ENCODE results near the gene UMODL1. TPM values are rescaled to one million over a fixed set of nuclear protein-coding genes. Genes with fewer than 3 reads are reported as not detected.

Gene UMODL1
- total RNA-seq, 2 experiments from 2014 or later = 7.4 to 12.3 TPM

DNA sequence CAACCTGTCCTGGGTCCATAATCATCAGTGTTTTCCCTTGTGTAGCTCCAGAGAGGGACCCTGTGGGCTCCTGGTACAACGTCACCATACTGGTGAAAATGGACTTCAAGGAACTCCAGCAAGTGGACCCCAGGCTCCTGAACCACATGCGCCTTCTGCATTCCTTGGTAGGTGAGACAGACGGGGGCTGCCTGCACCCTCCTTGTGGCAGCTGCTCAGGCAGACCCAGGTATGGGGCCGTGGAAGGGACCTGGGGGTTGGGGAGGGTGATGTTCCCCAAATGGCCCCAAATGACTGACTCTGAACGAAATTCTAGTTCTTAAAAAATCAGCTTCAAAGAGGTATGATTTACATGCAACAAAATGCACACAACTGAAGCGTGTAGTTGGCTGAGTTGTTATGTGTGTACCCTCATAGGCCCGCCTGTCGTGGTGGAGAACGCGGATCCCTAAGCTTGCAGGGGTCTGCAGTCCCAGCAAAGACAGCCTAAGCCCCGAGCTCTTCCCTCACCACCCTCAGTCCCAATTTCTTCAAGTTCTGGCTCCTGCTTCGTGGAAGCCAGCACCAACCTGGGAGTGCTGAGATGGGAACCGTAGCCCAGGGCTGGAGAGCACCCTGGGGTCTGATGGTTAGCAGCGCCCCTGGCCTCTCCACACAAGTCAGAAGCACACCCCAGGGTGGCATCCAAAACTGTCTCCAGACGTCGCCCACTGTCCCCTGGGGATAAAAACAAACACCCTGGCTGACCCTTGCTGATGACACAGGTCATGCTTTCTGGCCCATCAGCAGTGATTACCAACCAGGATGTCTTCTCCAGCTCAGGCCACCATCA, 14.3 kb downstream of the UMODL1 start:
- H2AFZ ChIP-seq (ENCODE audit: low read length) = no peak overlapping the region
- CTCF ChIA-PET (ENCODE audit: unreplicated experiment) = interaction anchor here (1.5 kb wide), 1 partner anchor 12 kb away, joined by 3 read pairs; no protein-coding TSS in a partner anchor
- H4K20me1 ChIP-seq (ENCODE audit: insufficient read depth, low read length) = no peaks in the 10 kb centered on the region
- H3K4me3 ChIP-seq (ENCODE audit: low read depth, low read length, poor library complexity, severe bottlenecking) = no peak overlapping the region
- no peaks in the 10 kb centered on the region for H3K9me3 ChIP-seq (ENCODE audit: low read length)
- no peak overlapping the region for H3K4me2 ChIP-seq (ENCODE audit: low read length)
- no peaks in the 10 kb centered on the region for H3K36me3 ChIP-seq (ENCODE audit: insufficient read depth, low read length)
- POLR2A ChIA-PET = interaction anchor here (1.2 kb wide), 1 partner anchor 19 kb away, joined by 4 read pairs; no protein-coding TSS in a partner anchor
- H3K9me2 ChIP-seq (ENCODE audit: insufficient read depth, low read length) = no peaks in the 10 kb centered on the region
- peaks cover 33% of the 10 kb centered on the region for H3K4me1 ChIP-seq (ENCODE audit: insufficient read depth, low read length, poor library complexity, severe bottlenecking)
- no peak overlapping the region for H3K27ac ChIP-seq (ENCODE audit: low read depth, low read length, poor library complexity, severe bottlenecking)
- no peaks in the 10 kb centered on the region for H3K79me2 ChIP-seq (ENCODE audit: insufficient read depth, low read depth, low read length)
- TF ChIP-seq EZH2phosphoT487 (IDR thresholded peaks at IDR 0.05; ENCODE audit: borderline replicate concordance, low read depth, low read length) = no peak
- TF ChIP-seq CTCF (conservative IDR thresholded peaks at IDR 0.05; ENCODE audit: low read length) = no peak
- DNase-seq (ENCODE audit: low spot score) = no peak
- no TSS peak for BruUV-seq (replicated peaks)
- intact Hi-C loops (cut with micrococcal nuclease; ENCODE audit: unreplicated experiment) = no loop called here

DNA sequence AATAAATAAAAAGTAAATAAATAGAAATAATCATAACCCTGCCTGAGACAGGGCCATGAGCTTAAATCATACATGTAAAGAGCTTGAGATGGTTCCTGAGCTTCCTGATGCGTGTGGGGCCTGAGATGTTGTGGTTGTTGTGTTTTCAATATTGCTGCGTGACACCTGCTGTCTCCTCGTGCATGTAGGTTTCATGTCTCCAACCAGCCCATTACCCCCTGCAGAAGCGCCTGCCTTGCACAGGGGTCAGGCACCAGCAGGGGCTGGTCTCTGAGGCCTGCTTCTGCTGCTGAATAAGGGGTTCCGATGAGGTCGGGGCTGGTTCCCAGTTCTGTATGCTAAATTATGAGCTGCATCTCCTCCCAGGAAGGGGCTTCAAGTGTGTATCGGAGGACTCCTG, 15.9 kb downstream of the UMODL1 start:
- DNase-seq (ENCODE audit: low spot score) = peak; percentile 37
- POLR2A ChIA-PET = interaction anchor here (0.6 to 1.6 kb wide), 6 partner anchors 9 to 161 kb away, joined by 3 to 6 read pairs (median 4); no protein-coding TSS in a partner anchor
- no peak for TF ChIP-seq EZH2phosphoT487 (IDR thresholded peaks at IDR 0.05; ENCODE audit: borderline replicate concordance, low read depth, low read length)
- no peak for TF ChIP-seq CTCF (conservative IDR thresholded peaks at IDR 0.05; ENCODE audit: low read length)
- BruUV-seq (replicated peaks) = no TSS peak
- intact Hi-C loops (cut with micrococcal nuclease; ENCODE audit: unreplicated experiment) = no loop called here
- Histone ChIP-seq H3K79me2 (ENCODE audit: insufficient read depth, low read depth, low read length) (no peaks in the 10 kb centered on the region), H3K27ac (ENCODE audit: low read depth, low read length, poor library complexity, severe bottlenecking) (no peak overlapping the region), H3K9me3 (ENCODE audit: low read length) (no peaks in the 10 kb centered on the region), H3K4me1 (ENCODE audit: insufficient read depth, low read length, poor library complexity, severe bottlenecking) (peaks cover 33% of the 10 kb centered on the region), H3K9me2 (ENCODE audit: insufficient read depth, low read length) (no peaks in the 10 kb centered on the region), H3K4me3 (ENCODE audit: low read depth, low read length, poor library complexity, severe bottlenecking) (no peak overlapping the region), H3K36me3 (ENCODE audit: insufficient read depth, low read length) (no peaks in the 10 kb centered on the region), H2AFZ (ENCODE audit: low read length) (no peak overlapping the region), H3K4me2 (ENCODE audit: low read length) (no peak overlapping the region), H4K20me1 (ENCODE audit: insufficient read depth, low read length) (no peaks in the 10 kb centered on the region)
- CTCF ChIA-PET (ENCODE audit: unreplicated experiment) = interaction anchor here (0.7 to 1.5 kb wide), 2 partner anchors 10 to 14 kb away, joined by 3 read pairs; no protein-coding TSS in a partner anchor

- H3K9me2 ChIP-seq (ENCODE audit: insufficient read depth, low read length) = no peaks in the 10 kb centered on the region
- H3K4me3 ChIP-seq (ENCODE audit: low read depth, low read length, poor library complexity, severe bottlenecking) = no peak overlapping the region
- H3K4me1 ChIP-seq (ENCODE audit: insufficient read depth, low read length, poor library complexity, severe bottlenecking) = peaks cover 31% of the 10 kb centered on the region
- ChIA-PET CTCF (ENCODE audit: unreplicated experiment) (no interaction called here), POLR2A (interaction anchor here (0.5 kb wide), 1 partner anchor 21 kb away, joined by 3 read pairs; no protein-coding TSS in a partner anchor)
- no peaks in the 10 kb centered on the region for H3K36me3 ChIP-seq (ENCODE audit: insufficient read depth, low read length)
- intact Hi-C loops (cut with micrococcal nuclease; ENCODE audit: unreplicated experiment) = no loop called here
- no peak overlapping the region for H2AFZ ChIP-seq (ENCODE audit: low read length)
- TF ChIP-seq CTCF (conservative IDR thresholded peaks at IDR 0.05; ENCODE audit: low read length) (no peak), EZH2phosphoT487 (IDR thresholded peaks at IDR 0.05; ENCODE audit: borderline replicate concordance, low read depth, low read length) (no peak)
- no TSS peak for BruUV-seq (replicated peaks)
- H3K9me3 ChIP-seq (ENCODE audit: low read length) = no peaks in the 10 kb centered on the region
- H3K4me2 ChIP-seq (ENCODE audit: low read length) = no peak overlapping the region
- no peaks in the 10 kb centered on the region for H3K79me2 ChIP-seq (ENCODE audit: insufficient read depth, low read depth, low read length)
- H3K27ac ChIP-seq (ENCODE audit: low read depth, low read length, poor library complexity, severe bottlenecking) = no peak overlapping the region
- H4K20me1 ChIP-seq (ENCODE audit: insufficient read depth, low read length) = no peaks in the 10 kb centered on the region
- DNase-seq (ENCODE audit: low spot score) = no peak
These were observed 17.0 kb downstream of the UMODL1 start for GRCh38 chr21:42088148-42088547.

Data from OCI-LY7 (cell line).